Measurements from ENCODE around the gene GRID1.

DNA sequence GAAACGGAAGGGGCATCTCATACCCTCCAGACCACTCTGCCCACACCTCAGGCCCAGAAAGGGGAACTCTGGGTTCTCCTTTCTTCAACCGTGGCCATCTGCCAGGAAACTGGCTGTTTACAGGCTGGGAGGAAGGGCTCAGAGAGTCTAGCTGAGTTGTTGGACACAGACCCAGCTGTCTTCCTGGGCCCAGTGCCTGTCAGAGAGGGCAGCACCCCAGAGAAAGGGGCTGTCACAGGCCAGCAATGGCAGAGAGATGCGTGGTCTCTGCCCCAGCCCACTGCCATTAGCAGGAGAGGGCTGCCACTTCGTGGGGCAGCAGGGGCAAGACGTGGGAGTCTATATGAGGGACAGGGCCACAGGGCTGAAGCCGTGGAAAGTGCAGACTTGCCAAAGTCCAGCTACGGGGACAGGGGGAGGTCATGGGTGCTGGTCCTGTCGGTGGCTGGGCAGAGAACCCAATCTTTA, 11.0 kb downstream of the GRID1 start:
- TF ChIP-seq, protein P1, sequence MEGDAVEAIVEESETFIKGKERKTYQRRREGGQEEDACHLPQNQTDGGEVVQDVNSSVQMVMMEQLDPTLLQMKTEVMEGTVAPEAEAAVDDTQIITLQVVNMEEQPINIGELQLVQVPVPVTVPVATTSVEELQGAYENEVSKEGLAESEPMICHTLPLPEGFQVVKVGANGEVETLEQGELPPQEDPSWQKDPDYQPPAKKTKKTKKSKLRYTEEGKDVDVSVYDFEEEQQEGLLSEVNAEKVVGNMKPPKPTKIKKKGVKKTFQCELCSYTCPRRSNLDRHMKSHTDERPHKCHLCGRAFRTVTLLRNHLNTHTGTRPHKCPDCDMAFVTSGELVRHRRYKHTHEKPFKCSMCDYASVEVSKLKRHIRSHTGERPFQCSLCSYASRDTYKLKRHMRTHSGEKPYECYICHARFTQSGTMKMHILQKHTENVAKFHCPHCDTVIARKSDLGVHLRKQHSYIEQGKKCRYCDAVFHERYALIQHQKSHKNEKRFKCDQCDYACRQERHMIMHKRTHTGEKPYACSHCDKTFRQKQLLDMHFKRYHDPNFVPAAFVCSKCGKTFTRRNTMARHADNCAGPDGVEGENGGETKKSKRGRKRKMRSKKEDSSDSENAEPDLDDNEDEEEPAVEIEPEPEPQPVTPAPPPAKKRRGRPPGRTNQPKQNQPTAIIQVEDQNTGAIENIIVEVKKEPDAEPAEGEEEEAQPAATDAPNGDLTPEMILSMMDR (IDR thresholded peaks at IDR 0.05), result no peak
- TF ChIP-seq POLR2A (IDR thresholded peaks at IDR 0.05), result no peak

Measured in esophagus squamous epithelium (tissue), 4 donors.